HepG2 (cell line): ENCODE data around the gene MN1. TPM values are rescaled to one million over a fixed set of nuclear protein-coding genes. Genes with fewer than 3 reads are reported as not detected.

Source experiments
- ATAC-seq: fragments of 200-7000 bp; cut with Tn5 transposase; 3 replicates; pipeline ENCODE4 v1.9.1; 2020; ENCODE audit warnings: mild to moderate bottlenecking, moderate library complexity
- BruUV-seq: library from RNA; stranded (reverse); fragments of 400-500 nt; replicated peaks from 2 replicates; lab custom pipeline; 2021; lab: Mats Ljungman, UMichigan
- CTCF ChIA-PET: fragments of 300-600 bp; formaldehyde crosslinking; extraction: SDS; loops from one replicate; lab custom pipeline; 2021; ENCODE audit warnings: low total read pairs, inconsistent platforms, low intra/inter-chr PET ratio; lab: Yijun Ruan, JAX
- POLR2A ChIA-PET: fragments of 350-600 bp; sonication (Branson Sonifier 250); formaldehyde crosslinking; loops from one replicate; lab custom pipeline; 2020; ENCODE audit warnings: antibody characterized with exemption, inconsistent platforms; lab: Yijun Ruan, JAX
- DNase-seq: peaks from one replicate; pipeline ENCODE4 v3.0.0-alpha.2; 2015; ENCODE audit warnings: low spot score
- FAIRE-seq: peaks from 3 replicates; lab custom pipeline; 2011; peaks lifted over from hg19 to GRCh38; lab: Jason Lieb, UNC
- H2AFZ ChIP-seq: one replicate; pipeline ENCODE4 v1.6.1; 2011; ENCODE audit warnings: low read length, inconsistent platforms
- H3K27ac ChIP-seq: fragments of 300-600 bp; 3 replicates; pipeline ENCODE4 v1.8.0; 2011; ENCODE audit warnings: mixed run types, mild to moderate bottlenecking, mixed read lengths, low read length, inconsistent platforms; ENCODE audit not compliant: insufficient read depth; ENCODE audit errors: extremely low read length
- H3K27me3 ChIP-seq, 2 experiments: fragments of 200-600 bp in 1 of 2; 2 replicates in 1 of 2; 3 replicates in 1 of 2; pipeline versions ENCODE4 v1.6.0 to v1.8.0; 2011; ENCODE audit warnings: low read length in 2 of 2, mild to moderate bottlenecking in 2 of 2, moderate library complexity in 2 of 2, inconsistent platforms in 1 of 2; ENCODE audit not compliant: insufficient read depth in 2 of 2, control insufficient read depth in 1 of 2
- H3K36me3 ChIP-seq, 2 experiments: fragments of 200-600 bp in 1 of 2; replicated peaks in 1 of 2; 2 replicates in 1 of 2; 3 replicates in 1 of 2; pipeline versions ENCODE4 v1.5.1 to v1.8.0; 2011; ENCODE audit warnings: low read length in 2 of 2, inconsistent platforms in 1 of 2; ENCODE audit not compliant: insufficient read depth in 2 of 2, control insufficient read depth in 1 of 2
- H3K4me1 ChIP-seq: 2 replicates; pipeline ENCODE4 v1.5.1; 2012; ENCODE audit warnings: low read length, inconsistent platforms; ENCODE audit not compliant: insufficient read depth
- H3K4me2 ChIP-seq: 2 replicates; pipeline ENCODE4 v1.6.0; 2011; ENCODE audit warnings: low read depth, low read length, inconsistent platforms
- H3K4me3 ChIP-seq, 3 experiments: fragments of 200-600 bp in 1 of 3; sonication (generic), shearing (Covaris generic) in 1 of 3; replicated peaks in 1 of 3; 2 replicates each; pipeline ENCODE4 v1.5.1; 2011 to 2016; ENCODE audit warnings: low read length in 3 of 3, inconsistent platforms in 2 of 3, low read depth in 2 of 3, mild to moderate bottlenecking in 2 of 3, control low read depth in 1 of 3, mixed read lengths in 1 of 3; ENCODE audit not compliant: insufficient read depth in 1 of 3
- H3K79me2 ChIP-seq: one replicate; pipeline ENCODE4 v1.6.1; 2011; ENCODE audit warnings: low read length, inconsistent platforms; ENCODE audit not compliant: insufficient read depth
- H3K9ac ChIP-seq: 2 replicates; pipeline ENCODE4 v1.6.0; 2011; ENCODE audit warnings: mild to moderate bottlenecking, low read depth, low read length, inconsistent platforms; ENCODE audit not compliant: insufficient read depth
- H3K9me3 ChIP-seq: 2 replicates; pipeline ENCODE4 v1.5.1; 2012; ENCODE audit warnings: mild to moderate bottlenecking, low read length
- H4K20me1 ChIP-seq: 2 replicates; pipeline ENCODE4 v1.6.0; 2011; ENCODE audit warnings: inconsistent platforms, mild to moderate bottlenecking, low read length, moderate library complexity; ENCODE audit not compliant: insufficient read depth
- BORCS8-MEF2B ChIP-seq: sonication (generic); formaldehyde crosslinking; IDR thresholded peaks from 2 replicates; pipeline ENCODE4 v1.8.0; 2022; ENCODE audit warnings: mild to moderate bottlenecking, missing genetic modification reagents
- ZFP36L1 ChIP-seq: sonication (generic); formaldehyde crosslinking; IDR thresholded peaks from 2 replicates; pipeline ENCODE4 v1.8.0; 2022; ENCODE audit warnings: mild to moderate bottlenecking, missing genetic modification reagents, moderate library complexity
- ZNF749 ChIP-seq: sonication (generic); formaldehyde crosslinking; IDR thresholded peaks from 2 replicates; pipeline ENCODE4 v1.8.0; 2022; ENCODE audit warnings: mild to moderate bottlenecking, missing genetic modification reagents, moderate library complexity, borderline replicate concordance
- WGBS: methylation state at CpG from one replicate; pipeline ENCODE4 v1.1.6; 2017; ENCODE audit warnings: low lambda C conversion rate; 5-methylcytosine and 5-hydroxymethylcytosine counted together
- in situ Hi-C: cut with HindIII; loops from 2 replicates; pipeline ENCODE4 v1.10.0; 2017; ENCODE audit warnings: low pct_unique_long_range_greater_than_20kb; ENCODE audit not compliant: extremely low pct_ligation_motif_present
- intact Hi-C: fragments of 100-400 bp; cut with micrococcal nuclease; formaldehyde crosslinking; loops from one replicate; pipeline ENCODE4 v1.10.0; 2022; ENCODE audit not compliant: unreplicated experiment
- polyA plus RNA-seq, 8 experiments: library from polyadenylated mRNA; depleted of rRNA in 3 of 8; stranded (reverse) in 7 of 8; unstranded in 1 of 8; fragments of >200 nt; fragmentation: Illumina TruSeq in 4 of 8; extraction: Trizol in 4 of 8; gene quantifications; 2 replicates each; pipeline versions ENCODE4 v1.2.1 to v1.2.3, GENCODE V29; 2011 to 2016; ENCODE audit warnings: low read depth in 4 of 8, missing spikeins in 1 of 8, mixed read lengths in 1 of 8; ENCODE audit not compliant: insufficient read depth in 1 of 8
- total RNA-seq, 5 experiments: library from RNA; depleted of rRNA; stranded (reverse); fragments of >200 nt; fragmentation: Illumina TruSeq; extraction: Trizol; gene quantifications; 2 replicates each; pipeline ENCODE4 v1.2.3, GENCODE V29; 2016; ENCODE audit warnings: low read depth in 1 of 5
- TF ChIP-seq, protein P1 (sequence below): sonication (generic); formaldehyde crosslinking; conservative IDR thresholded peaks from 2 replicates; pipeline ENCODE4 v1.4.0; 2020; ENCODE audit warnings: missing genetic modification reagents

MN1 gene
- total and polyA plus RNA-seq, 2 of the 13 experiments (the other 11 are each of a cell fraction or from before 2014, with no cell fraction given) = 0.01 TPM; not detected in 1

DNA sequence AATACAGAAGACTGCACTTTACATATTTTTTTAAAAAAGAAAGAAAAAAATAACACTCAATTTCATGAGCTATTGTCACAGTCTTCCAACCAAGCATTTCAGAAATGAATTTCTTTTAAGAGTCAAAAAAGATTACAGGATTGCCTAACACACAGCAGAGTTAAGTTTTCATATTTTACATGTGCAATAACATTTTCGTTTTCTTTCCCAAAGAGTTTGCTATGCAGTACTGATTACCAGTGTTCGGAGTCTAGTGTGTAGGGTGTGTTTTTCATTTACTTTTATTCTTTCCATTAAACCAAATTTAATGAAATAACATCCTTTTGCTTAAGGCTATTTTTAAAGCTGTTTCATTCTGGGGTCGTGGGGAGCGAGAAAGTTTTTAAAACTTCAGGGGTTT lies 53.2 kb downstream of the MN1 start:
- BruUV-seq = no TSS peak
- POLR2A ChIA-PET = no interaction called here
- DNase-seq (no peak), FAIRE-seq (no peak), ATAC-seq (no peak)
- H3K27me3 ChIP-seq = peaks cover 2 to 33% of the 10 kb centered on the region in 2 experiments; a peak in 4 of 5 replicates
- CTCF ChIA-PET = no interaction called here
- no peak overlapping the region for H2AFZ ChIP-seq
- no peaks in the 10 kb centered on the region for H3K9me3 ChIP-seq
- TF ChIP-seq, protein P1, sequence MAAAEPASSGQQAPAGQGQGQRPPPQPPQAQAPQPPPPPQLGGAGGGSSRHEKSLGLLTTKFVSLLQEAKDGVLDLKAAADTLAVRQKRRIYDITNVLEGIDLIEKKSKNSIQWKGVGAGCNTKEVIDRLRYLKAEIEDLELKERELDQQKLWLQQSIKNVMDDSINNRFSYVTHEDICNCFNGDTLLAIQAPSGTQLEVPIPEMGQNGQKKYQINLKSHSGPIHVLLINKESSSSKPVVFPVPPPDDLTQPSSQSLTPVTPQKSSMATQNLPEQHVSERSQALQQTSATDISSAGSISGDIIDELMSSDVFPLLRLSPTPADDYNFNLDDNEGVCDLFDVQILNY (CRISPR knock-in tag) = no peak
- H3K27ac ChIP-seq = no peak overlapping the region
- WGBS = 44% methylated on average over 4 of the region's 4 CpGs
- no peak overlapping the region for H3K9ac ChIP-seq
- no peaks in the 10 kb centered on the region for H3K79me2 ChIP-seq
- no peak overlapping the region for H3K4me2 ChIP-seq
- intact Hi-C loops (no loop called here), in situ Hi-C loops (no loop called here)
- no peaks in the 10 kb centered on the region for H4K20me1 ChIP-seq
- no peak overlapping the region for H3K4me3 ChIP-seq
- H3K36me3 ChIP-seq = no peaks in the 10 kb centered on the region
- peaks cover 6% of the 10 kb centered on the region for H3K4me1 ChIP-seq

DNA sequence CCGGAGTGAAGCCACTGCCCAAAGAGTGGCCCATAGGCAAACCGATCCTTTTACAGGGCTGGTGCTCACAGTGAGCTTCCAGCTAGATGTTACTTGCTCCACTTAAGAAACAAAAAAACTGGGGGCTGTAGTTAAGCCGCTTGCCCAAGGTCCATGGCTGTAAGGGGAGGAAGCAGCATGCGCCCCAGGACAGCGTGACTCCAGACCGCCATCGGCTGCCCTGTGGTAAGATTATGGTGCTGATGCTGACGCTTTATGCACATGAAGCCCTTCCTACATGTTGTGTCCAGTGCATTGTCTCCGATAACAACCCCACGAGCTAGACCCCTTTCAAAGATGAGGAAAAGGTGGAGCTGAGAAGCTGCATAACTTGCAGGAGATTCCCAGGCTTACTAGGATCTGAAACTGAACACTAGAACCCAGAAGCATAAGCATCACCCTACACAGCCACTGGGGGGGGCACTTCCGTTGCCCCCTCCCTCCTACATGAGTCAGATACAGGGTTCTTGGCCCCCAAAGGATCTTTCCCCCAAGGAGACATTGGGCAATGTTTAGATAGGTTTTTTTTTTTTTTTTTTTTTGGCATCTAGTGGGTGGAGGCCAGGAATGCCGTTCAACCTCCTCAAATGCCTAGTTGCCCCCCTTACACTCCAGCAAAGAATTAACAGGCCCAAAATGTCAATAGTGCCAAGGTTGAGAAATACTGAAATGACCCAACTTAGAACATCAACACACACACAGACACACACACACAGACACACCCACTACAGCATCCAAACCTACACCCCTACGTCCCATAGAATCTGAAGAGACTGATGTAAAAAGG lies 53.9 kb downstream of the MN1 start:
- in situ Hi-C loops = no loop called here
- FAIRE-seq (no peak), DNase-seq (no peak), ATAC-seq (no peak)
- intact Hi-C loops = no loop called here
- TF ChIP-seq ZNF749 (CRISPR knock-in tag) = no peak
- no peak for TF ChIP-seq BORCS8-MEF2B
- no peak for TF ChIP-seq ZFP36L1
- peaks cover 2 to 28% of the 10 kb centered on the region in 2 experiments; a peak in 4 of 5 replicates for H3K27me3 ChIP-seq
- H3K36me3 ChIP-seq = no peaks in the 10 kb centered on the region
- peaks cover 6% of the 10 kb centered on the region for H3K4me1 ChIP-seq
- ChIA-PET CTCF (no interaction called here), POLR2A (no interaction called here)
- no peaks in the 10 kb centered on the region for H4K20me1 ChIP-seq
- BruUV-seq = no TSS peak
- no peaks in the 10 kb centered on the region for H3K79me2 ChIP-seq
- no peak overlapping the region for H3K9ac ChIP-seq
- H3K4me3 ChIP-seq = no peak overlapping the region
- H3K9me3 ChIP-seq = no peaks in the 10 kb centered on the region
- no peak overlapping the region for H3K4me2 ChIP-seq
- no peak overlapping the region for H2AFZ ChIP-seq
- WGBS = 40% methylated on average over 10 of the region's 13 CpGs
- H3K27ac ChIP-seq = no peak overlapping the region
